HG02798 (cell line): ENCODE results near the gene WBP1.
"Not testable (repeated sequence)": the region's sequence is repeated elsewhere in the genome, so short reads cannot be mapped to it uniquely, and the experiment has no call there.

Experiments used
- ATAC-seq: cut with Tn5 transposase; IDR thresholded peaks from one replicate; pipeline ENCODE4 v1.9.1; 2021; ENCODE audit warnings: mild to moderate bottlenecking; ENCODE audit not compliant: unreplicated experiment, poor library complexity

The WBP1 gene

GRCh38 chr2:74474481-74474880 is 16.2 kb downstream of the WBP1 start:
- ATAC-seq: no peak

DNA sequence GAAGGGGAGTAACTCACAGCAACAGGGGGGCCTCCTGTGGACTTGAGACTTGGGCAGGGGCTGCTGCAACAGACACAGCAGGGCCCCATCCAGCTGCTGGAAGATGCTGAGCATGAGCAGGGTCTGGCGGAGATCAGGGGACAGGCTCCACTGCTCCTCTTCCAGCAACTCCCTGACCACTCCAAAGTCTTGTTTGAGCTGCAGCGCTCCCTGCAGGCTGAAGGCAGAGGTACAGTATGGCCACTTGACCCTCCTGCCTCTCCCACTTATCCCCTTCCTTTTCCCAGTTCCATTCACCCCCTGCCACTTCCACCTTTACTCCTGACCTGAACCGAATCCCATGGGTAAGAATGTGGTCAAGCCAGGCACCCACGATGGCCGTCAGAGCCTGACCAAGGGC is 16.7 kb downstream of the WBP1 start:
- no peak for ATAC-seq

DNA sequence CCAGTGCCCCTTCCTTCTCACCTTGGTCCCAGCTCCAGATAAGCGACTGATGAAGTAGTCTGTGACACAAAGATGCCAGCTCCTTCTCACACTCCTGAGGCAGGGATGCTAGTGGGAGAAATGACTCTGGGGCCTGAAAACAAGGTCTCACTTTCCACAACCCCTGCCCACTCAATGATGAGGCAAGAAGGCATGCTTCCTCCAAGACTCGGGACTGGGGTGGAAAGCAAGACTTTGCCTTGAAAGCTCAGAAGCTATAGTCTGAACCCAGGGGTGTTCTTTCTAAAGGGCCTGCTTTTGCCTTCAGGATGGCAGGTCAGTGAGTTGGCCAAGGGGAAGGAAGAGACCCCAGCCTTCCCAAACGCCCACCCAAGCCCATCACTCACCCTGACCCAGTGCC is 23.2 kb downstream of the WBP1 start:
- ATAC-seq: no peak

DNA sequence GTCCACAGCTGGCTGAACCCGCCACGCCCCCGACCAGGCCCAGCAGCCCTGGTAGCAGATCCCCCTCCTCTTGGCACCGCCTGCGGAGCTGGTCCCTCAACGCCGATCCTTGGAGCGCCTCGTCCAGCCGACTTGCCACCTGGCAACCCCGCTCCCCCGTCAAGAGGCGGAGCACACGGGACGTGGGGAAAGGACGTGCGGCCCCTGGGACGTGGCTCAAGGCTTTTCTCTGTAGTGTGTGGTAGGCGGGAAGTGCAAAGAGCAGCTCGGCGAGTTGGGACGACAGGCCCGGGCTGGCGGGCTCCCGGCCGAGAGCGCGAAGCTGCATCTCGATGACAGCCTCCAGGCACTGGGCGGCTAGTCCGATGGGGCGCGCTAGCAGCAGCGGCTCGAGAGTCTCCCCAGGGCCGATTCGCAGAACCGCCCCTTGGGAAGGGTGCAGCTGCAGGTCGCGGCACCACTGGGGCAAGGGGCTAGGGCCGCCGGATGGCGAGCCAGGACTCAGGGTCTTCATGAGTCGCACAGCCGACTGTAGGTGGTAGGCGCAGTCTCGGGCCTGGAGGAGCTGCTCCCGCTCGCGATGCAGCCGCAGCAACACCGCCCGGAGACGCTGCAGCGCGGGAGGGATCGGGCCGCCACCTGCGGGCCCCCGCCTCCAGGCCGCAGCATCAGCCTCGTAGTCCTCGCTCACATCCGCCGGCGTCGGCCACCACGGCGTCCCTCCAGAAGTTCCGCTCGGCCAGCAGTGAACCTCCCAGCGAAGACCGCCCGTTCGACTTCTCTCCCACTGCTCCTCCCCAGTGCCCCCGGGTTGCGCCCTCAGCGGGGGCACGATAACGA is 23.9 kb downstream of the WBP1 start:
- peak; percentile 42 for ATAC-seq

GRCh38 chr2:74482801-74483674 is 24.8 kb downstream of the WBP1 start, which contains the start of the genes CCDC142 and TTC31:
CCDC142 (minus strand) TSS chr2:74482998; CDS start chr2:74482837, 161 bp downstream.
TTC31 (plus strand) TSS chr2:74483081; CDS start chr2:74483096, 15 bp downstream.
- peak; percentile 93 for ATAC-seq

DNA sequence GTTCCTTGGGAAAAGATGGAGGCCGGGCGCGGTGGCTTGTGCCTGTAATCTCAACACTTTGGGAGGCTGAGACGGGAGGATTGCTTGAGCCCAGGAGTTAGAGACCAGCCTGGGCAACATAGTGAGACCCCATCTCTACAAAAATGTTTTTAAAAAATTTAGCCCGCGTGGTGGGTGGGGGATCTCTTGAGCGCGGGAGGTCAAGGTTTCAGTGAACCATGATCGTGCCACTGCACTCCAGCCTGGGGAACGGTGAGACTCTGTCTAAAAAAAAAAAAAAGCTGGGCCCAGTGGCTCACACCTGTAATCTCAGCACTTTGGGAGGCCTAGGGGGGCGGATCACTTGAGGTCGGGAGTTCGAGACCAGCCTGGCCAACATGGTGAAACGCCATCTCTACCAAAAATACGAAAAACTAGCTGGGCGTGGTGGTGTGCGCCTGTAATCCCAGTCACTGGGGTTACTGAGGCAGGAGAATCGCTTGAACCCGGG is 25.5 kb downstream of the WBP1 start:
- not testable (repeated sequence) for ATAC-seq

- ATAC-seq: no peak
Measured at GRCh38 chr2:74486141-74486540, 27.9 kb downstream of the WBP1 start.

DNA sequence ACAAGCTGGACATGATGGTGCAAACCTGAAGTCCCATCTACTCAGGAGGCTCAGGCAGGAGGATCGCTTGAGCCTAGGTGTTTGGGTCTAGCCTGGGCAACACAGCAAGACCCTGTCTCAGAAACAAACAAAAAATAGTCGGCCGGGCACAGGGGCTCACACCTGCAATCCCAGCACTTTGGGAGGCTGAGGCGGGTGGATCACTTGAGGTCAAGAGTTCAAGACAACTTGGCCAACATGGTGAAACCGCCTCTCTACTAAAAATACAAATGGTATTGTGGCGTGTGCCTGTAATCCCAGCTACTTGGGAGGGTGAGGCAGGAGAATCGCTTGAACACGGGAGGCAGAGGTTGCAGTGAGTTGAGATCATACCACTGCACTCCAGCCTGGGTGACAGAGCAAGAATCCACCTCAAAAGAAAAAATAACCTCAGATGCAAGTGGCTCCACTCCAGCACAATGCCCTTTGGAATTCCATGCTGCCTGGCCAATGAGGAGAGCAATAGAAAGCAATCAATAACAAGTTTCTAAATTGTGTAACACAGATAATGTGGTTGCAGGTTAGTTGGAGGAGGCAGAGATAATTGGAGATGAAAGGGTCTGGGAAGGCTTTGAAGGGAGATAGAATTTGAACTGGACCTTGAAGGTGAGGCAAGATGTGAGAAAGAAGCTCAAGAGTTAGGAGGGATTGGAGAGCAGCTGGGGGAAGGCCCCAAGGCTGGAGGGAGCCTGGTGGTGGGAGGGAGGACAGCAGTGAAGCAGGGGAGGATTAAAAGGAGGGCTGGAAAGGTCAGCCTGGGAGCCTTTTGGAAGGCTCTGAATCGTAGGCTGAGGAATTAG is 30.6 kb downstream of the WBP1 start:
- ATAC-seq: no peak

DNA sequence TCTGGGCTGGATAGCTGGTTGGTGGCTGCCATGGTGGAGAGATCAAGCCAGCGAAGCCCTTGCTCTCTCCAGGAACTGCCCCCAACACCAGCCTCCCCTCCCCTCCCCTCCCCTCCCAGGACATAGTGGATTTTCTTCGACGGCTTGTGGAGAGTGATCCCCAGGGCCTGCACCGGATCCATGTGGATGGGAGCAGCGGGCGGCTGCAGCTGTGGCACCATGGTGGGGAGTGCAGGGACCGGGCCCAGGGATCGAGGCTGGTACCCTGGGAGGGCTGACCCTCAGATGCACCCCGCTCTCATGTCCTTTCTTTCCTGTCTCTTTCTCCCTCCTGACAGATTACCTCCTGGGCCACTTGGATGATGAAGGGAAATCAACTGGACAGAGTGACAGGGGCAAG is 31.7 kb downstream of the WBP1 start:
- no peak for ATAC-seq

- no peak for ATAC-seq
Measured at GRCh38 chr2:74491648-74492544, 33.7 kb downstream of the WBP1 start.

- no peak for ATAC-seq
Measured at GRCh38 chr2:74493546-74493945, 35.3 kb downstream of the WBP1 start.

- no peak for ATAC-seq
Measured at GRCh38 chr2:74495440-74495839, 37.2 kb downstream of the WBP1 start.

- ATAC-seq: no peak
Measured at GRCh38 chr2:74496997-74497776, 38.9 kb downstream of the WBP1 start.

- peak; percentile 35 for ATAC-seq
Measured at GRCh38 chr2:74497777-74498499, 39.7 kb downstream of the WBP1 start.

GRCh38 chr2:74498500-74499266 is 40.4 kb downstream of the WBP1 start:
- no peak for ATAC-seq

GRCh38 chr2:74499267-74499939 is 41.2 kb downstream of the WBP1 start, which contains the start of gene LBX2:
LBX2 (minus strand) TSS chr2:74499603; CDS start chr2:74499537, 66 bp downstream.
- ATAC-seq: no peak
